Neuronal stem cell (in vitro differentiated cells): Measurements from ENCODE around the gene TNC.

Experiments
- DNase-seq: peaks from one replicate; pipeline ENCODE4 v3.0.0-alpha.2; 2013; ENCODE audit warnings: low spot score
- H2AFZ ChIP-seq: one replicate; pipeline ENCODE4 v1.6.1; 2013; ENCODE audit warnings: mild to moderate bottlenecking, low read length, inconsistent platforms
- H2AK5ac ChIP-seq: 2 replicates; pipeline ENCODE4 v1.6.1; 2013; ENCODE audit warnings: low read depth, mild to moderate bottlenecking, inconsistent platforms, low read length, moderate library complexity, mixed read lengths
- H2BK120ac ChIP-seq: 2 replicates; pipeline ENCODE4 v1.6.1; 2013; ENCODE audit warnings: low read depth, mild to moderate bottlenecking, inconsistent platforms, low read length, moderate library complexity, mixed read lengths
- H2BK12ac ChIP-seq: one replicate; pipeline ENCODE4 v1.6.1; 2013; ENCODE audit warnings: low read length, inconsistent platforms
- H2BK15ac ChIP-seq: 2 replicates; pipeline ENCODE4 v1.6.1; 2013; ENCODE audit warnings: mild to moderate bottlenecking, low read length, inconsistent platforms, mixed read lengths
- H2BK5ac ChIP-seq: one replicate; pipeline ENCODE4 v1.6.1; 2013; ENCODE audit warnings: inconsistent platforms, mild to moderate bottlenecking, low read length, moderate library complexity
- H3K14ac ChIP-seq: one replicate; pipeline ENCODE4 v1.6.1; 2013; ENCODE audit warnings: low read length, inconsistent platforms
- H3K18ac ChIP-seq: 2 replicates; pipeline ENCODE4 v1.6.1; 2013; ENCODE audit warnings: low read length, inconsistent platforms
- H3K23ac ChIP-seq: 2 replicates; pipeline ENCODE4 v1.6.1; 2013; ENCODE audit warnings: low read depth, mild to moderate bottlenecking, mixed read lengths, low read length, inconsistent platforms; ENCODE audit not compliant: poor library complexity
- H3K27ac ChIP-seq: replicated peaks from 3 replicates; pipeline ENCODE4 v1.5.1; 2013; ENCODE audit warnings: low read length, inconsistent platforms
- H3K27me3 ChIP-seq, 3 experiments: 2 replicates each; pipeline ENCODE4 v1.6.1; 2013; ENCODE audit warnings: low read length in 3 of 3, mild to moderate bottlenecking in 2 of 3, inconsistent platforms in 1 of 3, low read depth in 1 of 3, mixed read lengths in 1 of 3, moderate library complexity in 1 of 3; ENCODE audit not compliant: control insufficient read depth in 3 of 3, insufficient read depth in 3 of 3
- H3K36me3 ChIP-seq, 2 donors: replicated peaks in 1 of 2; 2 replicates each; pipeline ENCODE4 v1.6.1; 2013; ENCODE audit warnings: low read length in 2 of 2; ENCODE audit not compliant: control insufficient read depth in 2 of 2, insufficient read depth in 2 of 2
- H3K4ac ChIP-seq: 2 replicates; pipeline ENCODE4 v1.6.1; 2013; ENCODE audit warnings: inconsistent platforms, mild to moderate bottlenecking, low read length, moderate library complexity
- H3K4me1 ChIP-seq, 2 donors: 1 replicate in 1 of 2; 2 replicates in 1 of 2; pipeline ENCODE4 v1.6.1; 2013; ENCODE audit warnings: low read length in 2 of 2, low read depth in 1 of 2; ENCODE audit not compliant: control insufficient read depth in 2 of 2, insufficient read depth in 1 of 2
- H3K4me2 ChIP-seq: one replicate; pipeline ENCODE4 v1.6.1; 2013; ENCODE audit warnings: mild to moderate bottlenecking, low read length, inconsistent platforms; ENCODE audit not compliant: insufficient read depth, poor library complexity, severe bottlenecking
- H3K4me3 ChIP-seq, 2 donors: 2 replicates each; pipeline ENCODE4 v1.5.1; 2013; ENCODE audit warnings: low read length in 2 of 2, mild to moderate bottlenecking in 2 of 2, inconsistent platforms in 1 of 2, moderate library complexity in 1 of 2
- H3K79me1 ChIP-seq: one replicate; pipeline ENCODE4 v1.6.1; 2013; ENCODE audit warnings: low read depth, mild to moderate bottlenecking, inconsistent platforms, low read length, moderate library complexity
- H3K9ac ChIP-seq: one replicate; pipeline ENCODE4 v1.6.1; 2013; ENCODE audit warnings: mild to moderate bottlenecking, low read depth, low read length, inconsistent platforms; ENCODE audit not compliant: poor library complexity
- H3K9me3 ChIP-seq, 2 donors: replicated peaks in 1 of 2; 2 replicates each; pipeline versions ENCODE3 to v1.6.1; 2013; ENCODE audit warnings: low read length in 2 of 2, mild to moderate bottlenecking in 2 of 2, inconsistent platforms in 1 of 2, low read depth in 1 of 2, mixed read lengths in 1 of 2, moderate library complexity in 1 of 2; ENCODE audit not compliant: control insufficient read depth in 2 of 2, insufficient read depth in 1 of 2
- H4K8ac ChIP-seq: one replicate; pipeline ENCODE4 v1.6.1; 2013; ENCODE audit warnings: low read depth, mild to moderate bottlenecking, inconsistent platforms, low read length, moderate library complexity
- H4K91ac ChIP-seq: one replicate; pipeline ENCODE4 v1.6.1; 2013; ENCODE audit warnings: low read length, low read depth, mild to moderate bottlenecking, inconsistent platforms; ENCODE audit not compliant: poor library complexity
- WGBS, 2 donors: extraction: QIAGEN DNeasy Blood & Tissue Kit; methylation state at CpG; one replicate each; pipeline ENCODE4 v1.1.7; 2013; ENCODE audit warnings: missing lambda C conversion rate in 2 of 2, mixed read lengths in 1 of 2; ENCODE audit not compliant: insufficient read length in 2 of 2, insufficient replicate concordance in 1 of 2; ENCODE audit errors: extremely low coverage in 2 of 2; 5-methylcytosine and 5-hydroxymethylcytosine counted together

The TNC gene

GRCh38 chr9:115084157-115084556 is 33.8 kb downstream of the TNC start:
- Histone ChIP-seq H3K4me2 (no peak overlapping the region), H3K27me3 (no peaks in the 10 kb centered on the region), H3K27ac (no peak overlapping the region), H3K9me3 (no peaks in the 10 kb centered on the region), H3K18ac (no peak overlapping the region), H3K4ac (no peak overlapping the region), H4K8ac (no peak overlapping the region), H3K23ac (no peak overlapping the region), H3K4me3 (no peak overlapping the region), H2BK12ac (no peak overlapping the region), H2BK15ac (no peak overlapping the region), H3K9ac (no peak overlapping the region), H3K14ac (no peak overlapping the region), H2AK5ac (no peak overlapping the region), H3K79me1 (no peaks in the 10 kb centered on the region), H3K36me3 (peaks cover 0 to 7% of the 10 kb centered on the region in 2 donors), H2BK5ac (peak overlapping the region; percentile 43), H2BK120ac (no peak overlapping the region), H4K91ac (no peak overlapping the region), H3K4me1 (peaks cover 0 to 1% of the 10 kb centered on the region in 2 donors), H2AFZ (no peak overlapping the region)
- no peak for DNase-seq
- no CpG with 5 or more reads among the region's 12 CpGs for WGBS, 2 donors

GRCh38 chr9:115080242-115080641 is 37.7 kb downstream of the TNC start:
- peaks cover 0 to 7% of the 10 kb centered on the region in 2 donors for H3K36me3 ChIP-seq
- H3K27ac ChIP-seq = no peak overlapping the region
- H4K91ac ChIP-seq = no peak overlapping the region

GRCh38 chr9:115079156-115079555 is 38.8 kb downstream of the TNC start:
- Histone ChIP-seq H3K36me3 (peaks cover 0 to 8% of the 10 kb centered on the region in 2 donors), H2AFZ (no peak overlapping the region)
- no peak for DNase-seq

More at GRCh38 chr9:115080242-115080641, 37.7 kb downstream of the TNC start:
- no peak overlapping the region for H3K4me3 ChIP-seq
- H2BK120ac ChIP-seq = no peak overlapping the region
- H3K23ac ChIP-seq = no peak overlapping the region
- no peak overlapping the region for H3K14ac ChIP-seq
- H3K4ac ChIP-seq = no peak overlapping the region
- H3K9me3 ChIP-seq = no peaks in the 10 kb centered on the region
- H3K4me1 ChIP-seq = peaks cover 0 to 1% of the 10 kb centered on the region in 2 donors
- H3K4me2 ChIP-seq = no peak overlapping the region
- no peak overlapping the region for H3K18ac ChIP-seq
- no peak overlapping the region for H3K9ac ChIP-seq
- no peak overlapping the region for H2AFZ ChIP-seq
- no peak for DNase-seq
- no peak overlapping the region for H2BK15ac ChIP-seq
- no peak overlapping the region for H4K8ac ChIP-seq
- H3K27me3 ChIP-seq = no peaks in the 10 kb centered on the region
- H2BK5ac ChIP-seq = no peak overlapping the region
- H3K79me1 ChIP-seq = no peaks in the 10 kb centered on the region
- no peak overlapping the region for H2AK5ac ChIP-seq
- no CpG with 5 or more reads among the region's 3 CpGs for WGBS, 2 donors
- no peak overlapping the region for H2BK12ac ChIP-seq

GRCh38 chr9:115073456-115073855 is 44.5 kb downstream of the TNC start:
- no peak overlapping the region for H3K4ac ChIP-seq
- no peaks in the 10 kb centered on the region for H3K79me1 ChIP-seq
- H2AFZ ChIP-seq = no peak overlapping the region
- H3K14ac ChIP-seq = no peak overlapping the region
- no peak overlapping the region for H3K23ac ChIP-seq
- no peak for DNase-seq
- no peak overlapping the region for H4K8ac ChIP-seq
- H4K91ac ChIP-seq = no peak overlapping the region
- H3K4me2 ChIP-seq = no peak overlapping the region
- no peak overlapping the region for H2BK5ac ChIP-seq
- peaks cover 0 to 12% of the 10 kb centered on the region in 2 donors for H3K36me3 ChIP-seq
- no peaks in the 10 kb centered on the region for H3K9me3 ChIP-seq
- H3K27me3 ChIP-seq = no peaks in the 10 kb centered on the region
- WGBS, 2 donors = no CpG with 5 or more reads among the region's 6 CpGs
- H2AK5ac ChIP-seq = no peak overlapping the region
- H3K4me1 ChIP-seq = peaks cover 0 to 2% of the 10 kb centered on the region in 2 donors
- H3K27ac ChIP-seq = no peak overlapping the region
- no peak overlapping the region for H2BK120ac ChIP-seq
- no peak overlapping the region for H2BK15ac ChIP-seq
- no peak overlapping the region for H3K9ac ChIP-seq
- H3K18ac ChIP-seq = no peak overlapping the region
- H2BK12ac ChIP-seq = no peak overlapping the region
- H3K4me3 ChIP-seq = no peak overlapping the region

More at GRCh38 chr9:115079156-115079555, 38.8 kb downstream of the TNC start:
- no peak overlapping the region for H3K4ac ChIP-seq
- H3K9me3 ChIP-seq = no peaks in the 10 kb centered on the region
- no CpG with 5 or more reads among the region's 3 CpGs for WGBS, 2 donors
- no peak overlapping the region for H2AK5ac ChIP-seq
- H3K27me3 ChIP-seq = no peaks in the 10 kb centered on the region
- H3K4me2 ChIP-seq = no peak overlapping the region
- no peak overlapping the region for H2BK120ac ChIP-seq
- H2BK5ac ChIP-seq = no peak overlapping the region
- H3K23ac ChIP-seq = no peak overlapping the region
- no peaks in the 10 kb centered on the region for H3K4me1 ChIP-seq
- H4K8ac ChIP-seq = no peak overlapping the region
- no peak overlapping the region for H3K27ac ChIP-seq
- H3K4me3 ChIP-seq = no peak overlapping the region
- H4K91ac ChIP-seq = no peak overlapping the region
- no peak overlapping the region for H2BK15ac ChIP-seq
- H3K9ac ChIP-seq = no peak overlapping the region
- no peak overlapping the region for H3K18ac ChIP-seq
- no peak overlapping the region for H2BK12ac ChIP-seq
- no peaks in the 10 kb centered on the region for H3K79me1 ChIP-seq
- no peak overlapping the region for H3K14ac ChIP-seq
